OCI-LY7 (cell line): ENCODE results near the gene CCDC47. TPM values are rescaled to one million over a fixed set of nuclear protein-coding genes. Genes with fewer than 3 reads are reported as not detected.

Source experiments
- BruUV-seq: library from RNA; stranded (reverse); fragments of 400-500 nt; replicated peaks from 2 replicates; lab custom pipeline; 2021; lab: Mats Ljungman, UMichigan
- CTCF ChIA-PET: fragments of 300-600 bp; sonication (Branson Sonifier 250); formaldehyde crosslinking; loops from one replicate; lab custom pipeline; 2022; ENCODE audit warnings: antibody characterized with exemption; ENCODE audit not compliant: unreplicated experiment; lab: Charles Lee
- POLR2A ChIA-PET: fragments of 300-600 bp; sonication (Branson Sonifier 250); formaldehyde crosslinking; loops from one replicate; lab custom pipeline; 2022; ENCODE audit warnings: antibody characterized with exemption; lab: Charles Lee
- DNase-seq: peaks from one replicate; pipeline ENCODE4 v3.0.0-alpha.2; 2015; ENCODE audit warnings: low spot score
- H2AFZ ChIP-seq: fragments of 200-600 bp; sonication (generic), shearing (Covaris generic); 2 replicates; pipeline ENCODE4 v1.6.1; 2014; ENCODE audit warnings: mild to moderate bottlenecking, antibody characterized with exemption, low read length, moderate library complexity
- H3K27ac ChIP-seq: fragments of 200-600 bp; sonication (generic); 2 replicates; pipeline ENCODE4 v1.5.1; 2014; ENCODE audit warnings: mixed run types, low read depth, mild to moderate bottlenecking, moderate library complexity, low read length, inconsistent platforms; ENCODE audit not compliant: poor library complexity, severe bottlenecking
- H3K36me3 ChIP-seq: fragments of 200-600 bp; sonication (generic); 2 replicates; pipeline ENCODE4 v1.6.1; 2014; ENCODE audit warnings: mild to moderate bottlenecking, antibody characterized with exemption, low read length, moderate library complexity, mixed read lengths; ENCODE audit not compliant: insufficient read depth
- H3K4me1 ChIP-seq: fragments of 200-600 bp; sonication (generic); 2 replicates; pipeline ENCODE4 v1.5.1; 2014; ENCODE audit warnings: mild to moderate bottlenecking, low read length; ENCODE audit not compliant: insufficient read depth, poor library complexity, severe bottlenecking
- H3K4me2 ChIP-seq: fragments of 200-600 bp; sonication (generic); 2 replicates; pipeline ENCODE4 v1.6.1; 2014; ENCODE audit warnings: mild to moderate bottlenecking, low read length
- H3K4me3 ChIP-seq: fragments of 200-600 bp; sonication (generic); 2 replicates; pipeline ENCODE4 v1.5.1; 2014; ENCODE audit warnings: mild to moderate bottlenecking, low read depth, low read length; ENCODE audit not compliant: poor library complexity, severe bottlenecking
- H3K79me2 ChIP-seq: fragments of 200-600 bp; sonication (generic); 2 replicates; pipeline ENCODE4 v1.6.1; 2016; ENCODE audit warnings: low read depth, mild to moderate bottlenecking, low read length, moderate library complexity, mixed read lengths; ENCODE audit not compliant: insufficient read depth
- H3K9me2 ChIP-seq: fragments of 200-600 bp; sonication (generic); 2 replicates; pipeline ENCODE4 v1.6.1; 2016; ENCODE audit warnings: mild to moderate bottlenecking, low read length, mixed read lengths; ENCODE audit not compliant: insufficient read depth
- H3K9me3 ChIP-seq: fragments of 200-600 bp; sonication (generic); 2 replicates; pipeline ENCODE4 v1.6.1; 2014; ENCODE audit warnings: mild to moderate bottlenecking, mixed run types, low read length, mixed read lengths
- H4K20me1 ChIP-seq: fragments of 200-600 bp; sonication (generic); 2 replicates; pipeline ENCODE4 v1.6.1; 2014; ENCODE audit warnings: mild to moderate bottlenecking, antibody characterized with exemption, low read length, moderate library complexity, mixed read lengths; ENCODE audit not compliant: insufficient read depth
- EZH2phosphoT487 ChIP-seq: fragments of 200-600 bp; sonication (generic); IDR thresholded peaks from 2 replicates; pipeline ENCODE4 v1.6.1; 2018; ENCODE audit warnings: low read depth, borderline replicate concordance, mild to moderate bottlenecking, mixed run types, antibody characterized with exemption, low read length, moderate library complexity, mixed read lengths
- intact Hi-C: fragments of 100-400 bp; cut with micrococcal nuclease; formaldehyde crosslinking; loops from one replicate; pipeline ENCODE4 v1.10.0; 2022; ENCODE audit not compliant: unreplicated experiment
- total RNA-seq, 2 experiments: library from RNA; depleted of rRNA in 1 of 2; stranded (reverse); fragments of >200 nt in 1 of 2; shearing (Covaris generic) in 1 of 2; gene quantifications; 2 replicates each; pipeline ENCODE4 v1.2.3, GENCODE V29; 2014 to 2022
- TF ChIP-seq, protein P1 (sequence below): fragments of 200-600 bp; sonication (generic); conservative IDR thresholded peaks from 2 replicates; pipeline ENCODE4 v1.5.1; 2014; ENCODE audit warnings: mild to moderate bottlenecking, antibody characterized with exemption, low read length, moderate library complexity, mixed read lengths

The CCDC47 gene
- total RNA-seq, 2 experiments from 2014 or later = 27.5 to 50.3 TPM

DNA sequence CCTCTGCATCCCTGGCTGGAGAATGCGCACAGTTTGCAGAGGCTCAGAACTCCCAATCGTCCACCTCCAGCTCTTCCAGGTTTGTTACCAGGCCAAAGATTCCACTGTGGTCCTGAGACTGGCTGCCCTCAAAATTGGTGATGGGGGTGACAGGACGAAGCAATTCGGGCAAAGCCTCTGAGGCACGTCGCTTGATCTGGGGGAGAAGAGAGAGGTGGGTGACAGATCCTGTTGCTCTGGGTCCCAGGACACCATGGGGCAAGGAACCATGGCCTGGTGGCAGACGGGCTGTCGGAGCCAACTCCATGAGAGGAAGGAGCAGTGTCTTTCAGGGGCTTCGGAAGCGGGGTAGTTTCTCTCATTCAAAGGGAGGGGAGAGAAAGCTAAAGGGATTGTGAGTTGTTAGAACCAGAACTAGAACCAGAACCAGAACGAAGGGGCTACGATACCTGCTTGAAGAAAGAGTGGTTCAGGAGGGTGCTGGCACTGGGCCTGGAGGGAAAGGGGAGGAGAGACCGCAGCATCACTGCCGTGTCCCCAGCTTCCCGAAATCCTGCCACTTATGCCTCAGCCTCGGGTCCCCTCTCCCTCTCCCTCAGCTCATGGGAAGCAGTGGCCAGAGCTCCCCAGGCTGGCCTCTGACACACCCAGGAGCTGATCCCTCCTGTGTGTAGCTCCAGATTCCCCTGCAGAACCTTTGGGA, 69.7 kb downstream of the CCDC47 start:
- H2AFZ ChIP-seq = no peak overlapping the region
- POLR2A ChIA-PET = interaction anchor here (0.6 kb wide), 1 partner anchor 34 kb away, joined by 3 read pairs; no protein-coding TSS in a partner anchor
- CTCF ChIA-PET = no interaction called here
- peaks cover 65% of the 10 kb centered on the region for H3K4me1 ChIP-seq
- intact Hi-C loops = no loop called here
- H3K9me3 ChIP-seq = no peaks in the 10 kb centered on the region
- peak overlapping the region; percentile 89 for H3K4me3 ChIP-seq
- peaks cover 33% of the 10 kb centered on the region for H3K79me2 ChIP-seq
- BruUV-seq = no TSS peak
- H3K4me2 ChIP-seq = peak overlapping the region; percentile 98
- H3K9me2 ChIP-seq = no peaks in the 10 kb centered on the region
- H3K36me3 ChIP-seq = peaks cover 62% of the 10 kb centered on the region
- 0 out of 2 replicates have a peak, but pooled peaks cover 6% of the 10 kb centered on the region for H4K20me1 ChIP-seq
- no peak for DNase-seq
- no peak overlapping the region for H3K27ac ChIP-seq
- TF ChIP-seq EZH2phosphoT487 = no peak
- TF ChIP-seq, protein P1, sequence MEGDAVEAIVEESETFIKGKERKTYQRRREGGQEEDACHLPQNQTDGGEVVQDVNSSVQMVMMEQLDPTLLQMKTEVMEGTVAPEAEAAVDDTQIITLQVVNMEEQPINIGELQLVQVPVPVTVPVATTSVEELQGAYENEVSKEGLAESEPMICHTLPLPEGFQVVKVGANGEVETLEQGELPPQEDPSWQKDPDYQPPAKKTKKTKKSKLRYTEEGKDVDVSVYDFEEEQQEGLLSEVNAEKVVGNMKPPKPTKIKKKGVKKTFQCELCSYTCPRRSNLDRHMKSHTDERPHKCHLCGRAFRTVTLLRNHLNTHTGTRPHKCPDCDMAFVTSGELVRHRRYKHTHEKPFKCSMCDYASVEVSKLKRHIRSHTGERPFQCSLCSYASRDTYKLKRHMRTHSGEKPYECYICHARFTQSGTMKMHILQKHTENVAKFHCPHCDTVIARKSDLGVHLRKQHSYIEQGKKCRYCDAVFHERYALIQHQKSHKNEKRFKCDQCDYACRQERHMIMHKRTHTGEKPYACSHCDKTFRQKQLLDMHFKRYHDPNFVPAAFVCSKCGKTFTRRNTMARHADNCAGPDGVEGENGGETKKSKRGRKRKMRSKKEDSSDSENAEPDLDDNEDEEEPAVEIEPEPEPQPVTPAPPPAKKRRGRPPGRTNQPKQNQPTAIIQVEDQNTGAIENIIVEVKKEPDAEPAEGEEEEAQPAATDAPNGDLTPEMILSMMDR = no peak

GRCh38 chr17:63703029-63703428, 70.4 kb downstream of the CCDC47 start:
- peaks cover 40% of the 10 kb centered on the region for H3K79me2 ChIP-seq
- POLR2A ChIA-PET = interaction anchor here (1.1 to 1.2 kb wide), 2 partner anchors 9 to 70 kb away, joined by 3 read pairs; no protein-coding TSS in a partner anchor

More at GRCh38 chr17:63703029-63703428, 70.4 kb downstream of the CCDC47 start:
- intact Hi-C loops = no loop called here
- peaks cover 65% of the 10 kb centered on the region for H3K4me1 ChIP-seq
- H3K9me3 ChIP-seq = no peaks in the 10 kb centered on the region
- H3K27ac ChIP-seq = peak overlapping the region; percentile 95
- H3K4me2 ChIP-seq = peak overlapping the region; percentile 98
- H3K9me2 ChIP-seq = no peaks in the 10 kb centered on the region
- no peak overlapping the region for H2AFZ ChIP-seq
- peak overlapping the region; percentile 89 for H3K4me3 ChIP-seq
- CTCF ChIA-PET = interaction anchor here (0.6 kb wide), 1 partner anchor 15 kb away, joined by 3 read pairs; no protein-coding TSS in a partner anchor
- TF ChIP-seq, protein P1 = no peak
- TF ChIP-seq EZH2phosphoT487 = no peak
- no TSS peak for BruUV-seq
- DNase-seq = no peak
- H4K20me1 ChIP-seq = 0 out of 2 replicates have a peak, but pooled peaks cover 6% of the 10 kb centered on the region
- peaks cover 62% of the 10 kb centered on the region for H3K36me3 ChIP-seq
